Measurements from ENCODE around the gene HORMAD2.
"Not testable (repeated sequence)": the region's sequence is repeated elsewhere in the genome, so short reads cannot be mapped to it uniquely, and the experiment has no call there.

The HORMAD2 gene

GRCh38 chr22:30056015-30056414 is 24.2 kb upstream of the HORMAD2 start:
- no peak for DNase-seq (ENCODE audit: low read depth in 1 of 2, low spot score in 1 of 2)

DNA sequence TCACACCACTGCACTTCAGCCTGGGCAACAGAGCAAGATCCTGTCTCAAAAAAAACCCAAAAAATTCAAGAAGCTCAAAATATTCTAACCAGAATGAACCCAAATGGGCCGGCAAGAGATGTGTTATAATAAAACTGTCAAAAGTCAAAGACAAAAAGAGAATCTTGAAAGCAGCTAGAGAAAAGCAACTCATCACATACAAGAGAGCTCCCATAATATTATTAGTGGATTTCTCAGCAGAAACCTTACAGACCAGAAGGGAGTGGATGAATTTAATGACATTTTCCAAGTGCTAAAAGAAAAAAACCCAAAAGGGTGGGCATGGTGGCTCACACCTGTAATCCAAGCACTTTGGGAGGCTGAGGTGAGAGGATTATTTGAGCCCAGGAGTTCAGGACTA is 22.9 kb upstream of the HORMAD2 start:
- DNase-seq (ENCODE audit: low read depth in 1 of 2, low spot score in 1 of 2), result no peak

- not testable (repeated sequence) for DNase-seq (ENCODE audit: low read depth in 1 of 2, low spot score in 1 of 2)
Measured at GRCh38 chr22:30059346-30060020, 20.8 kb upstream of the HORMAD2 start.

GRCh38 chr22:30061094-30061493 is 19.2 kb upstream of the HORMAD2 start:
- not testable (repeated sequence) for DNase-seq (ENCODE audit: low read depth in 1 of 2, low spot score in 1 of 2)

DNA sequence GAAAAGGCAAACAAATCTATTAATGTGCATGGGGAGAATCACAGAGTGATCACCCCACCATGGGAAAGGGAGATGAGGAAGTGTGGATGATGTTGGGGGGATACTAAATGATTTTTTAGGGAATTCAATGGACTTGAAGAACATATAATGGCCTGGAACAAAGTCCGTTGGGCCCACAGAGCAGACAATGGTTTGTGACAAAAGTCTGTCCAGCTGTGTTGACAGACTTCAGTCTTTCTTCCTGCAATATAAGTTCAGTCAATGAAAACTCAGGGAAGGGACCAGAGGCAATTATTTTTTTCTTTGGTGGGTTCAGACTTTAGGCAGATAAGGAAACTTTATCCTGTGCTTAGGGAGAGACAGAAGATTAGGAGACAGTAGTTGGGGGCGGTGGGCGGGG is 18.0 kb upstream of the HORMAD2 start:
- DNase-seq (ENCODE audit: low read depth in 1 of 2, low spot score in 1 of 2), result no peak

DNA sequence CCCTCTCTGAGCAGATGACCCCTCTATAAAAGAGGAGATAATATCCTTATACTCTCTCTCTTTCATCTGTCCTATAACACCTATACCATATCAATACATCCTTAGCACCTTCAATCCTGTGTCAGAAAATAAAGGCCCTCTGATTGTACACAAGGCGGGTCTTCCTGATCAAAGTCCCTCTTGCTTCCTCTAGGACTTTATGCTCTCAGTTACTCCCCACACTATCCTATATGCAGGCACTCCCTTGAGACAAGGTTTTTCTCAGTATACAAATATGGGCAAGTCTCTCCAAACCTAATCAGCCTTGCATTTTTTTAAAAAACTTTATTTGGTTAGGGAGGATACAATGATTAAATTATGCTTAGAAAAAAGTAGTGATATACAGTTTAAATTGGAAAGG is 17.3 kb upstream of the HORMAD2 start:
- DNase-seq (ENCODE audit: low read depth in 1 of 2, low spot score in 1 of 2), result no peak

DNA sequence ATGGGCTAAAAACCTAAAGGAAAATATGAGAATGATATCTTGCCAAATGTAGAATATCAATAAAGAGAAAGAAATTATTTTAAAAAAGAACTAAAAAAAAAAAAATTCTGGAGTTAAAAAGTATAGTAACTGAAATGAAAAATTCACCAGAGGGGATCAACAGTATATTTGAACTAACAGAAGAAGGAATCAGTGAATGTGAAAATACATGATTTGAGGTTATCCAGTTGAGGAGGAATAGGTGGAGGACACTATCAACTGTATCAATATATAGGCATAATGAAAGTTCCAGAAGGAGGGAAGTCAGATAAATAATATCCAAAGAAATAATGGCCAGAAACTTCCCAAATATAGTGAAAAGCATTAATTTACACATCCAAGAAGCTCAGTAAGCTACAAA is 16.1 kb upstream of the HORMAD2 start:
- no peak for DNase-seq (ENCODE audit: low read depth in 1 of 2, low spot score in 1 of 2)

- no peak for DNase-seq (ENCODE audit: low read depth in 1 of 2, low spot score in 1 of 2)
Measured at GRCh38 chr22:30073743-30074142, 6.5 kb upstream of the HORMAD2 start.

DNA sequence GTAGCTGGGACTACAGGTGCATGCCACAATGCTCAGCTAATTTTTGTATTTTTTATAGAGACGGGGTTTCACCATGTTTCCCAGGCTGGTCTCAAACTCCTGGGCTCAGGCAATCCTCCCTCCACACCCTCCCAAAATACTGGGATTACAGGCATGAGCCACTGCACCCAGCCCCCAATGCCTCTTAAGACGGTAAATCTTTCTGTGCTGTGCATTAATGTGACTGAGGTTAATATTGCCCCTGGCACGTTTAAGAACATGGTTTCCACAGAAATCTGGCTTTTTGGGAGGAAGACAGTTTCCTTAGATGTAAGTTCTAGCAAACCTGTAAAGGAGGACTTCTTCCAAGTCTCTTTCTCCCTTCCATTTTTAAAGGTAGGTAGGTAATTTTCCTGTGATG is 6.1 kb upstream of the HORMAD2 start:
- no peak for DNase-seq (ENCODE audit: low read depth in 1 of 2, low spot score in 1 of 2)

DNA sequence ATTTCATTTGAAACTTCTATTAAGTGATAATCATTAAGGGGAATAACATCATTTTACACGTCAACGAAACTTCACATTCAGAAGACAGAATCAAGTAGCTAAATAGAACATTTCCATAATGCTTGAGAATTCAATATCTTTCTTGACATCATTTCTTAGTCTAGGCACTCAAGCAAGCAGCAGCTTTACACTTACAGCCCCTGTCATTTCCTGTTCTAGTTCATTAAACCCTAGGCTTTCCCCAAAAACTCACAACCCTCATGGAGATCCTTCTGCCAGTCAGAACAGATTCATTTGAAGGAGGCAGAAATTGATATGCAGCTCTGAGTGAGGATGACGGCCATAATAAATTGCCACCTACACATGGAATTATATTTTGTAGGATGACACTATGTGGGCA is 5.3 kb upstream of the HORMAD2 start:
- no peak for DNase-seq (ENCODE audit: low read depth in 1 of 2, low spot score in 1 of 2)

GRCh38 chr22:30077279-30077880 is 2.9 kb upstream of the HORMAD2 start:
- DNase-seq (ENCODE audit: low read depth in 1 of 2, low spot score in 1 of 2), result no peak

- no peak for DNase-seq (ENCODE audit: low read depth in 1 of 2, low spot score in 1 of 2)
Measured at GRCh38 chr22:30078320-30079311, 1.6 kb upstream of the HORMAD2 start.

DNA sequence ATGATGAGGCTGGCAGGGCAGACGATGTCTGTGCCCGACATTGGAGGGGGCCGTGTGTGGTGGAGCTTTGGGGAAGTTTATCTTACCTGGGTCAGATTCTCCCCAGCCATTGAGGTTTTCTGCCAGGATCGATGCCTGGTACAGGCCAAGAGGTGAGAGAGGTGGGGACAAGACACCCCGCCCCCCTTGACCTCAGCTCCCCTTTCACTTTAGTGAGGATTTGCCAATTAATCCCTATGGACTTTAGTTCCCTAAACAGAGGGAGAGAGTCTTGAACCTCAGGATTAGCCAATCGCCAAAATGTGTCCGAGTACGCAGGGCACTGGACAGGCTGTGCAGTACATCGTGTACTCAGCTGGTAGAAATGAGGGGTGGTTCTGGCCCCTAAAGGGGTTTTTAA is 541 bp downstream of the HORMAD2 start:
- no peak for DNase-seq (ENCODE audit: low read depth in 1 of 2, low spot score in 1 of 2)

GRCh38 chr22:30086496-30086895 is 6.2 kb downstream of the HORMAD2 start:
- no peak for DNase-seq (ENCODE audit: low read depth in 1 of 2, low spot score in 1 of 2)

GRCh38 chr22:30087037-30087436 is 6.8 kb downstream of the HORMAD2 start:
- not testable (repeated sequence) for DNase-seq (ENCODE audit: low read depth in 1 of 2, low spot score in 1 of 2)

DNA sequence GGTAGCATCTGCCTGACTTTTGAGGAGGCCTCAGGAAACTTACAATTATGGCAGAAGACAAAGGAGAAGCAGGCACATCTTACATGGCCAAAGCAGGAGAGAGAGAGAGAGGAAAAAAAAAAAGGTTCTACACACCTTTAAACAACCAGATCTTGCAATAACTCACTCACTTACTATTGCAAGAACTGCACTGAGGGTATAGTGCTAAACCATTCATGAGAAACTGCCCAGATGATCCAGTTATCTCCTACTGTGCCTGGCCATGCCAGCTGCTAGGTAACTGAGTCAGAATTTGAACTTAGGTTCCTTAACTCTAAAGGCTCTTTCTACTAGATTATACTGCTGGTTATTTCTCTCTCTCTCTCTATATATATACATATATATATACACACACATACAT is 7.3 kb downstream of the HORMAD2 start:
- DNase-seq (ENCODE audit: low read depth in 1 of 2, low spot score in 1 of 2), result no peak

- DNase-seq (ENCODE audit: low read depth in 1 of 2, low spot score in 1 of 2), result no peak
Measured at GRCh38 chr22:30088468-30088867, 8.2 kb downstream of the HORMAD2 start.

- no peak for DNase-seq (ENCODE audit: low read depth in 1 of 2, low spot score in 1 of 2)
Measured at GRCh38 chr22:30089655-30089974, 9.4 kb downstream of the HORMAD2 start.

DNA sequence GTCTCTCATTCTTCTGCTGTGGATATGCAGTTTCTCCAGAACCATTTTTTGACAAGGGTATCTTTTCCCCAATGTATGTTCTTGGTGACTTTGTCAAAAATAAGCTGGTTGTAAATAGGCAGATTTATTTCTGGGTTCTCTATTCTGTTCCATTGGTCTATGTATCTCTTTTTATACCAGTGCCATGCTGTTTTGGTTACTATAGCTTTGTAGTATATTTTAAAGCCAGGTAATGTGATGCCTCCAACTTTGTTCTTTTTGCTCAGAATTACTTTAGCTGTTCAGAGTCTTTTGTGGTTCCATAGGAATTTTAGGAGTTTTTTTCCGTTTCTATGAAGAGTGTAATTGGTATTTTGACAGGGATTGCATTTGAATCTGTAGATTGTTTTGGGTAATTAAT is 12.4 kb downstream of the HORMAD2 start:
- DNase-seq (ENCODE audit: low read depth in 1 of 2, low spot score in 1 of 2), result no peak

DNA sequence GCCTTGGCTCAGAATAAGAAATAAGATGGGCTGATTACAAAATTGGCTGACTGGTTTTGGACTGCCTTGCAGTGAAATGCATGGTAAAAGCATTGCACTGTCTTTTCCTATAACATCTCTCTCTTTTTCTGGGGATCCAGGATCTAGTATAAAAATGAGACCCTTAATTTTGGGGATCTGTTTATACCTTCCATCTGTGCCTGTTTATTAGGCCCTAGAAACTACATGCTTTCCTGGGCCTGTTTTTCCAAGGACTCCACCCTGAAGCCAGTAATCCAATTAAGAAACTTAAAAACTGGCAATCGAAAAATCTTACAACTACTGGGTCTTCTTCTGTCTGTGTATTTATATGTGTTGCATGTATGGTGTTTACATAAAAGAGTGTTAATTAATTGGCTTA is 14.5 kb downstream of the HORMAD2 start:
- DNase-seq (ENCODE audit: low read depth in 1 of 2, low spot score in 1 of 2), result no peak

- no peak for DNase-seq (ENCODE audit: low read depth in 1 of 2, low spot score in 1 of 2)
Measured at GRCh38 chr22:30097861-30098260, 17.6 kb downstream of the HORMAD2 start.

DNA sequence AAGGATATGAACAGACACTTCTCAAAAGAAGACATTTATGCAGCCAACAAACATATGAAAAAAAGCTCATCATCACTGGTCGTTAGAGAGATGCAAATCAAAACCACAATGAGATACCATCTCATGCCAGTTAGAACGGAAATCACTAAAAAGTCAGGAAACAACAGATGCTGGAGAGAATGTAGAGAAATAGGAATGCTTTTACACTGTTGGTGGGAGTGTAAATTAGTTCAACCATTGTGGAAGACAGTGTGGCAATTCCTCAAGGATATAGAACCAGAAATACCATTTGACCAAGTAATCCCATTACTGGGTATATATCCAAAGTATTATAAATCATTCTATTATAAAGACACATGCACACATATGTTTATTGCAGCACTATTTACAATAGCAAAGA is 20.5 kb downstream of the HORMAD2 start:
- DNase-seq (ENCODE audit: low read depth in 1 of 2, low spot score in 1 of 2), result not testable (repeated sequence)

Data from activated T-helper 1 cell treated with anti-CD3 and anti-CD28 coated beads, Interleukin-2, amount 50 U/mL, for 16 hours (primary cell).